ENCODE results near the gene GTF2A2. TPM values are rescaled to one million over a fixed set of nuclear protein-coding genes. Genes with fewer than 3 reads are reported as not detected.

GTF2A2 gene
- total and polyA plus RNA-seq, 8 donors = 16.8 to 62.5 (median 33.7) TPM

- no peak for ATAC-seq
- peaks cover 0 to 56% (median 15%) of the 10 kb centered on the region in 3 donors for H3K36me3 ChIP-seq
- FAIRE-seq = no peak
Measured at GRCh38 chr15:59678172-59678571, 20.9 kb upstream of the GTF2A2 start.

GRCh38 chr15:59676565-59676964, 19.2 kb upstream of the GTF2A2 start:
- intact Hi-C loops (cut with DNase I) = no loop called here
- FAIRE-seq (no peak), ATAC-seq (no peak), DNase-seq (no peak)
- H3K36me3 ChIP-seq = peaks cover 0 to 70% (median 18%) of the 10 kb centered on the region in 3 donors
- WGBS, 2 donors = 98% methylated on average over 23 of the region's 23 CpGs
- no peak for TF ChIP-seq CTCF (IDR thresholded peaks at IDR 0.05)
- H3K27me3 ChIP-seq = no peaks in the 10 kb centered on the region
- no peak overlapping the region for H3K27ac ChIP-seq
- H3K4me3 ChIP-seq = no peak overlapping the region
- no peaks in the 10 kb centered on the region for H3K9me3 ChIP-seq
- no peaks in the 10 kb centered on the region for H3K4me1 ChIP-seq

More at GRCh38 chr15:59678172-59678571, 20.9 kb upstream of the GTF2A2 start:
- 81 to 88% methylated on average over 1 of the region's 1 CpG for WGBS, 2 donors
- Histone ChIP-seq H3K4me1 (no peaks in the 10 kb centered on the region), H3K27ac (no peak overlapping the region), H3K27me3 (no peaks in the 10 kb centered on the region), H3K4me3 (no peak overlapping the region), H3K9me3 (no peaks in the 10 kb centered on the region)
- DNase-seq = no peak
- intact Hi-C loops (cut with DNase I) = no loop called here
- no peak for TF ChIP-seq CTCF (IDR thresholded peaks at IDR 0.05)

- H3K4me1 ChIP-seq = no peaks in the 10 kb centered on the region
- ATAC-seq = no peak
- intact Hi-C loops (cut with DNase I) = no loop called here
Measured at GRCh38 chr15:59674361-59674877, 17.1 kb upstream of the GTF2A2 start.

GRCh38 chr15:59668556-59668955, 11.2 kb upstream of the GTF2A2 start:
- TF ChIP-seq CTCF (IDR thresholded peaks at IDR 0.05) = no peak
- Histone ChIP-seq H3K36me3 (peaks cover 0 to 45% (median 12%) of the 10 kb centered on the region in 3 donors), H3K4me3 (no peak overlapping the region), H3K9me3 (no peaks in the 10 kb centered on the region), H3K27ac (no peak overlapping the region), H3K4me1 (no peaks in the 10 kb centered on the region), H3K27me3 (no peaks in the 10 kb centered on the region)
- 82 to 88% methylated on average over 8 of the region's 8 CpGs for WGBS, 2 donors
- no peak for ATAC-seq
- DNase-seq = no peak
- intact Hi-C loops (cut with DNase I) = no loop called here
- FAIRE-seq = no peak

More at GRCh38 chr15:59674361-59674877, 17.1 kb upstream of the GTF2A2 start:
- DNase-seq = no peak
- 82 to 83% methylated on average over 3 of the region's 3 CpGs for WGBS, 2 donors
- Histone ChIP-seq H3K9me3 (no peaks in the 10 kb centered on the region), H3K27ac (no peak overlapping the region), H3K27me3 (no peaks in the 10 kb centered on the region), H3K36me3 (peaks cover 0 to 77% (median 22%) of the 10 kb centered on the region in 3 donors), H3K4me3 (no peak overlapping the region)
- FAIRE-seq = no peak
- no peak for TF ChIP-seq CTCF (IDR thresholded peaks at IDR 0.05)

- Histone ChIP-seq H3K36me3 (peaks cover 0 to 10% (median 0%) of the 10 kb centered on the region in 3 donors), H3K4me1 (peaks cover 0 to 3% (median 0%) of the 10 kb centered on the region in 3 donors), H3K9me3 (no peaks in the 10 kb centered on the region), H3K27ac (no peak overlapping the region), H3K27me3 (no peaks in the 10 kb centered on the region), H3K4me3 (no peak overlapping the region)
- no peak for FAIRE-seq
- no peak for DNase-seq
- no peak for ATAC-seq
- intact Hi-C loops (cut with DNase I) = no loop called here
- no peak for TF ChIP-seq CTCF (IDR thresholded peaks at IDR 0.05)
- 48 to 61% methylated on average over 1 of the region's 1 CpG for WGBS, 2 donors
Measured at GRCh38 chr15:59662260-59662659, 4.9 kb upstream of the GTF2A2 start.
